GM12891 (cell line): ENCODE data around the gene ABCC4.

Source experiments
- PAX5 ChIP-seq: IDR thresholded peaks from 2 replicates; pipeline ENCODE4 v1.6.1; 2011; ENCODE audit warnings: low read length, moderate library complexity, mild to moderate bottlenecking; ENCODE audit not compliant: insufficient read depth, severe bottlenecking
- POLR2A ChIP-seq: IDR thresholded peaks from 2 replicates; pipeline ENCODE4 v1.6.1; 2011; ENCODE audit warnings: low read depth, low read length, control low read depth
- POLR2AphosphoS5 ChIP-seq: IDR thresholded peaks from 2 replicates; pipeline ENCODE4 v1.6.1; 2011; ENCODE audit warnings: low read depth, low read length, control low read depth
- POU2F2 ChIP-seq: IDR thresholded peaks from 2 replicates; pipeline ENCODE4 v1.6.1; 2011; ENCODE audit warnings: low read depth, mild to moderate bottlenecking, control low read depth, low read length, moderate library complexity
- SPI1 ChIP-seq: IDR thresholded peaks from 2 replicates; pipeline ENCODE4 v1.6.1; 2011; ENCODE audit warnings: low read depth, low read length, control low read depth
- TAF1 ChIP-seq: IDR thresholded peaks from 2 replicates; pipeline ENCODE4 v1.6.1; 2011; ENCODE audit warnings: low read depth, low read length, control low read depth

- no peak for TF ChIP-seq POLR2A
- TF ChIP-seq POLR2AphosphoS5 = no peak
- no peak for TF ChIP-seq POU2F2
- no peak for TF ChIP-seq TAF1
- no peak for TF ChIP-seq PAX5
- no peak for TF ChIP-seq SPI1
Observed at GRCh38 chr13:95184317-95184716, 116.9 kb downstream of the ABCC4 start.
